Panc1 (cell line): Measurements from ENCODE around the gene C1orf87. TPM values are rescaled to one million over a fixed set of nuclear protein-coding genes. Genes with fewer than 3 reads are reported as not detected.

Experiments
- ATAC-seq: fragments of 200-7000 bp; cut with Tn5 transposase; 2 replicates; pipeline ENCODE4 v1.9.1; 2020; ENCODE audit warnings: mild to moderate bottlenecking, moderate library complexity
- BruUV-seq: library from RNA; stranded (reverse); fragments of 400-500 nt; replicated peaks from 2 replicates; lab custom pipeline; 2021; lab: Mats Ljungman, UMichigan
- CTCF ChIA-PET: fragments of 300-600 bp; sonication (Branson Sonifier 250); formaldehyde crosslinking; loops from one replicate; lab custom pipeline; 2022; ENCODE audit warnings: antibody characterized with exemption; lab: Charles Lee
- POLR2A ChIA-PET: fragments of 300-600 bp; sonication (Branson Sonifier 250); formaldehyde crosslinking; loops from one replicate; lab custom pipeline; 2022; ENCODE audit warnings: antibody characterized with exemption; lab: Charles Lee
- DNase-seq: peaks from one replicate; pipeline ENCODE4 v3.0.0-alpha.2; 2010; ENCODE audit warnings: low read depth, low spot score
- H3K27ac ChIP-seq: 2 replicates; pipeline ENCODE4 v1.5.1; 2011; ENCODE audit warnings: mild to moderate bottlenecking, low read length, inconsistent platforms
- H3K27me3 ChIP-seq: fragments of 200-500 bp; sonication (Bioruptor generic); 2 replicates; pipeline ENCODE4 v1.6.0; 2014; ENCODE audit warnings: low read length, inconsistent platforms; ENCODE audit not compliant: control insufficient read depth, insufficient read depth
- H3K36me3 ChIP-seq: fragments of 200-500 bp; sonication (Bioruptor generic); 2 replicates; pipeline ENCODE4 v1.5.1; 2014; ENCODE audit warnings: inconsistent platforms, mild to moderate bottlenecking, low read length, moderate library complexity; ENCODE audit not compliant: control insufficient read depth, insufficient read depth
- H3K4me1 ChIP-seq: 2 replicates; pipeline ENCODE4 v1.5.1; 2011; ENCODE audit warnings: inconsistent platforms, mild to moderate bottlenecking, low read length, moderate library complexity; ENCODE audit not compliant: control insufficient read depth, insufficient read depth
- H3K4me3 ChIP-seq, 2 experiments: 2 replicates each; pipeline ENCODE4 v1.5.1; 2011 to 2012; ENCODE audit warnings: low read depth in 2 of 2, low read length in 2 of 2, mild to moderate bottlenecking in 2 of 2, inconsistent platforms in 1 of 2, moderate library complexity in 1 of 2
- H3K9me3 ChIP-seq: fragments of 200-500 bp; sonication (Bioruptor generic); 2 replicates; pipeline ENCODE4 v1.5.1; 2014; ENCODE audit warnings: low read depth, mild to moderate bottlenecking, inconsistent platforms, low read length, moderate library complexity; ENCODE audit not compliant: control insufficient read depth, insufficient read depth
- CTCF ChIP-seq: fragments of 450-650 bp; IDR thresholded peaks from 2 replicates; pipeline ENCODE4 v1.5.1; 2017; ENCODE audit warnings: mild to moderate bottlenecking
- POLR2AphosphoS5 ChIP-seq: IDR thresholded peaks from 2 replicates; pipeline ENCODE4 v1.6.1; 2012; ENCODE audit warnings: mild to moderate bottlenecking, low read depth, low read length, moderate library complexity
- SIN3A ChIP-seq: IDR thresholded peaks from 2 replicates; pipeline ENCODE4 v1.6.1; 2012; ENCODE audit warnings: low read depth, mild to moderate bottlenecking, low read length, moderate library complexity, borderline replicate concordance; ENCODE audit not compliant: insufficient read depth
- TCF7L2 ChIP-seq: IDR thresholded peaks from 2 replicates; pipeline ENCODE4 v1.6.1; 2011; ENCODE audit warnings: mild to moderate bottlenecking, low read depth, low read length, inconsistent platforms
- in situ Hi-C: cut with HindIII; loops from 2 replicates; pipeline ENCODE4 v1.10.0; 2016; ENCODE audit warnings: low sequenced_read_pairs, low pct_unique_long_range_greater_than_20kb
- intact Hi-C: fragments of 100-400 bp; cut with micrococcal nuclease; formaldehyde crosslinking; loops from one replicate; pipeline ENCODE4 v1.10.0; 2022; ENCODE audit not compliant: unreplicated experiment
- total RNA-seq: library from RNA; stranded (reverse); gene quantifications from one replicate; pipeline ENCODE4 v1.2.1, GENCODE V29; 2021; ENCODE audit not compliant: unreplicated experiment
- TF ChIP-seq, protein P1 (sequence below), 2 experiments: IDR thresholded peaks; 2 replicates each; pipeline ENCODE4 v1.6.1; 2011 to 2012; ENCODE audit warnings: low read depth in 2 of 2, control low read depth in 1 of 2, low read length in 1 of 2, mild to moderate bottlenecking in 1 of 2, moderate library complexity in 1 of 2; ENCODE audit not compliant: insufficient read depth in 1 of 2

The C1orf87 gene
- total RNA-seq, 1 experiment from 2014 or later, result not detected

DNA sequence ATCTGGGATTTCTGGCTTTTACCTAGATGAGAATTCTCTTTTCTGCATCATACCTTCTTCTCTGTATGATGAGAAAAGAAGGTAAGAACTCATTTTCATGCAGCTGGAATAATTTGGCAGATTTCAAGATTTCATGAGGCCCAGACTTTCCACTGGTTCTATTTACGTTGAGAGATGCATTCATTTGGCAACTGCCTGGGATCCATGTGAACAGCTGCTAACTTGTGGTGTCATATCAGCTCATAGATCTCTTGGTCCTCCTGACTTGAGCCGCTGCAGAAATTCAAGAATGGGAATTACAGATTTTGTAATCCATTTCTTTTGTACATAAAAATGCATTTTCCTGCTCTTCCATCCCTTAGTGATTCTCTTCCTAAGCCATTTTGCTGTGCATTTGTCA, 17.1 kb upstream of the C1orf87 start:
- Histone ChIP-seq H3K27ac (no peak overlapping the region), H3K4me3 (no peak overlapping the region), H3K4me1 (no peaks in the 10 kb centered on the region), H3K27me3 (no peaks in the 10 kb centered on the region), H3K36me3 (no peaks in the 10 kb centered on the region), H3K9me3 (no peaks in the 10 kb centered on the region)
- POLR2A ChIA-PET, result no interaction called here
- ATAC-seq (no peak), DNase-seq (no peak)
- TF ChIP-seq POLR2AphosphoS5 (no peak), SIN3A (no peak), TCF7L2 (no peak), CTCF (no peak)
- TF ChIP-seq, protein P1, sequence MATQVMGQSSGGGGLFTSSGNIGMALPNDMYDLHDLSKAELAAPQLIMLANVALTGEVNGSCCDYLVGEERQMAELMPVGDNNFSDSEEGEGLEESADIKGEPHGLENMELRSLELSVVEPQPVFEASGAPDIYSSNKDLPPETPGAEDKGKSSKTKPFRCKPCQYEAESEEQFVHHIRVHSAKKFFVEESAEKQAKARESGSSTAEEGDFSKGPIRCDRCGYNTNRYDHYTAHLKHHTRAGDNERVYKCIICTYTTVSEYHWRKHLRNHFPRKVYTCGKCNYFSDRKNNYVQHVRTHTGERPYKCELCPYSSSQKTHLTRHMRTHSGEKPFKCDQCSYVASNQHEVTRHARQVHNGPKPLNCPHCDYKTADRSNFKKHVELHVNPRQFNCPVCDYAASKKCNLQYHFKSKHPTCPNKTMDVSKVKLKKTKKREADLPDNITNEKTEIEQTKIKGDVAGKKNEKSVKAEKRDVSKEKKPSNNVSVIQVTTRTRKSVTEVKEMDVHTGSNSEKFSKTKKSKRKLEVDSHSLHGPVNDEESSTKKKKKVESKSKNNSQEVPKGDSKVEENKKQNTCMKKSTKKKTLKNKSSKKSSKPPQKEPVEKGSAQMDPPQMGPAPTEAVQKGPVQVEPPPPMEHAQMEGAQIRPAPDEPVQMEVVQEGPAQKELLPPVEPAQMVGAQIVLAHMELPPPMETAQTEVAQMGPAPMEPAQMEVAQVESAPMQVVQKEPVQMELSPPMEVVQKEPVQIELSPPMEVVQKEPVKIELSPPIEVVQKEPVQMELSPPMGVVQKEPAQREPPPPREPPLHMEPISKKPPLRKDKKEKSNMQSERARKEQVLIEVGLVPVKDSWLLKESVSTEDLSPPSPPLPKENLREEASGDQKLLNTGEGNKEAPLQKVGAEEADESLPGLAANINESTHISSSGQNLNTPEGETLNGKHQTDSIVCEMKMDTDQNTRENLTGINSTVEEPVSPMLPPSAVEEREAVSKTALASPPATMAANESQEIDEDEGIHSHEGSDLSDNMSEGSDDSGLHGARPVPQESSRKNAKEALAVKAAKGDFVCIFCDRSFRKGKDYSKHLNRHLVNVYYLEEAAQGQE (IDR thresholded peaks at IDR 0.05; ENCODE audit: insufficient read depth in 1 of 2, low read depth in 2 of 2, low read length in 1 of 2), result no peak
- in situ Hi-C loops (no loop called here), intact Hi-C loops (no loop called here)
- BruUV-seq, result no TSS peak
- CTCF ChIA-PET, result no interaction called here

GRCh38 chr1:60088620-60089155, 15.1 kb upstream of the C1orf87 start:
- in situ Hi-C loops, result no loop called here
- Histone ChIP-seq H3K27ac (no peak overlapping the region), H3K4me3 (no peak overlapping the region), H3K4me1 (no peaks in the 10 kb centered on the region), H3K27me3 (no peaks in the 10 kb centered on the region), H3K9me3 (no peaks in the 10 kb centered on the region), H3K36me3 (no peaks in the 10 kb centered on the region)
- POLR2A ChIA-PET, result no interaction called here
- DNase-seq, result no peak
- TF ChIP-seq, protein P1 (IDR thresholded peaks at IDR 0.05; ENCODE audit: insufficient read depth in 1 of 2, low read depth in 2 of 2, low read length in 1 of 2), result no peak
- TF ChIP-seq SIN3A, result no peak
- no peak for TF ChIP-seq TCF7L2
- TF ChIP-seq POLR2AphosphoS5, result no peak
- TF ChIP-seq CTCF, result no peak; the same call in 1 of the 2 replicates
- ATAC-seq, result no peak
- intact Hi-C loops, result no loop called here
- no TSS peak for BruUV-seq
- CTCF ChIA-PET, result no interaction called here
